RWPE2 (cell line): ENCODE results near the gene ZNF777.

Source experiments
- ATAC-seq: fragments of 200-7000 bp; cut with Tn5 transposase; 3 replicates; pipeline ENCODE4 v1.9.1; 2021; ENCODE audit warnings: low read depth
- DNase-seq: peaks from one replicate; pipeline ENCODE4 v3.0.0-alpha.2; 2020; ENCODE audit warnings: low spot score
- H3K27ac ChIP-seq: fragments of 450-650 bp; 2 replicates; pipeline ENCODE4 v1.5.1; 2017; ENCODE audit warnings: mild to moderate bottlenecking; ENCODE audit not compliant: poor library complexity, severe bottlenecking
- H3K27me3 ChIP-seq: fragments of 250-450 bp; sonication (Bioruptor Pico); 2 replicates; pipeline ENCODE4 v1.5.1; 2021; ENCODE audit warnings: mild to moderate bottlenecking, moderate library complexity; ENCODE audit not compliant: insufficient read depth, poor library complexity, severe bottlenecking
- H3K36me3 ChIP-seq: fragments of 250-450 bp; sonication (Bioruptor Pico); 2 replicates; pipeline ENCODE4 v1.5.1; 2020; ENCODE audit warnings: low read depth, mild to moderate bottlenecking, moderate library complexity
- H3K4me1 ChIP-seq: fragments of 250-450 bp; sonication (Bioruptor Pico); 2 replicates; pipeline ENCODE4 v1.5.1; 2021; ENCODE audit warnings: mild to moderate bottlenecking, moderate library complexity; ENCODE audit not compliant: insufficient read depth, poor library complexity, severe bottlenecking
- H3K4me3 ChIP-seq: fragments of 250-450 bp; sonication (Bioruptor Pico); 2 replicates; pipeline ENCODE4 v1.5.1; 2021; ENCODE audit warnings: mild to moderate bottlenecking, moderate library complexity; ENCODE audit not compliant: severe bottlenecking
- H3K9me3 ChIP-seq: fragments of 250-450 bp; sonication (Bioruptor Pico); 2 replicates; pipeline ENCODE4 v1.5.1; 2021; ENCODE audit warnings: mild to moderate bottlenecking, moderate library complexity; ENCODE audit not compliant: severe bottlenecking
- TF ChIP-seq, protein P1 (sequence below): fragments of 450-650 bp; IDR thresholded peaks from one replicate; pipeline ENCODE4 v1.5.1; 2017; ENCODE audit warnings: mild to moderate bottlenecking, moderate library complexity; ENCODE audit not compliant: poor library complexity, severe bottlenecking

ZNF777 gene

GRCh38 chr7:149385195-149385950 is 75.5 kb downstream of the ZNF777 start:
- H3K27me3 ChIP-seq = no peaks in the 10 kb centered on the region
- no peak overlapping the region for H3K4me3 ChIP-seq
- no peaks in the 10 kb centered on the region for H3K4me1 ChIP-seq
- H3K9me3 ChIP-seq = no peaks in the 10 kb centered on the region
- DNase-seq = no peak
- no peaks in the 10 kb centered on the region for H3K36me3 ChIP-seq
- no peak overlapping the region for H3K27ac ChIP-seq
- TF ChIP-seq, protein P1, sequence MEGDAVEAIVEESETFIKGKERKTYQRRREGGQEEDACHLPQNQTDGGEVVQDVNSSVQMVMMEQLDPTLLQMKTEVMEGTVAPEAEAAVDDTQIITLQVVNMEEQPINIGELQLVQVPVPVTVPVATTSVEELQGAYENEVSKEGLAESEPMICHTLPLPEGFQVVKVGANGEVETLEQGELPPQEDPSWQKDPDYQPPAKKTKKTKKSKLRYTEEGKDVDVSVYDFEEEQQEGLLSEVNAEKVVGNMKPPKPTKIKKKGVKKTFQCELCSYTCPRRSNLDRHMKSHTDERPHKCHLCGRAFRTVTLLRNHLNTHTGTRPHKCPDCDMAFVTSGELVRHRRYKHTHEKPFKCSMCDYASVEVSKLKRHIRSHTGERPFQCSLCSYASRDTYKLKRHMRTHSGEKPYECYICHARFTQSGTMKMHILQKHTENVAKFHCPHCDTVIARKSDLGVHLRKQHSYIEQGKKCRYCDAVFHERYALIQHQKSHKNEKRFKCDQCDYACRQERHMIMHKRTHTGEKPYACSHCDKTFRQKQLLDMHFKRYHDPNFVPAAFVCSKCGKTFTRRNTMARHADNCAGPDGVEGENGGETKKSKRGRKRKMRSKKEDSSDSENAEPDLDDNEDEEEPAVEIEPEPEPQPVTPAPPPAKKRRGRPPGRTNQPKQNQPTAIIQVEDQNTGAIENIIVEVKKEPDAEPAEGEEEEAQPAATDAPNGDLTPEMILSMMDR = no peak
- ATAC-seq = no peak
